GM12878 (cell line): Measurements from ENCODE around the gene EHBP1L1. TPM values are rescaled to one million over a fixed set of nuclear protein-coding genes. Genes with fewer than 3 reads are reported as not detected.
A peak's percentile ranks its signal among the peaks of the same experiment; 100 is the strongest.

ENCODE experiments used
- CBFB ChIP-seq: IDR thresholded peaks from 2 replicates; pipeline ENCODE4 v1.6.1; 2016; ENCODE audit warnings: antibody characterized with exemption, low read depth
- DPF2 ChIP-seq: fragments of 450-650 bp; IDR thresholded peaks from 2 replicates; pipeline ENCODE4 v1.6.1; 2017; ENCODE audit warnings: mild to moderate bottlenecking
- EGR1 ChIP-seq, 2 experiments: IDR thresholded peaks; 1 replicate in 1 of 2; 2 replicates in 1 of 2; pipeline ENCODE4 v1.6.1; 2011 to 2012; ENCODE audit warnings: low read depth in 2 of 2, low read length in 2 of 2, borderline replicate concordance in 1 of 2, mild to moderate bottlenecking in 1 of 2, moderate library complexity in 1 of 2
- ELK1 ChIP-seq: IDR thresholded peaks from 2 replicates; pipeline ENCODE4 v1.6.1; 2012; ENCODE audit warnings: low read depth, low read length, improper control_type of control experiment
- ETV6 ChIP-seq, 2 experiments: fragments of 450-650 bp in 1 of 2; IDR thresholded peaks in 1 of 2; conservative IDR thresholded peaks in 1 of 2; 2 replicates each; pipeline ENCODE4 v1.6.1; 2014; ENCODE audit warnings: antibody characterized with exemption in 1 of 2, borderline replicate concordance in 1 of 2, low read depth in 1 of 2, mild to moderate bottlenecking in 1 of 2, moderate library complexity in 1 of 2
- IKZF1 ChIP-seq: fragments of 450-650 bp; conservative IDR thresholded peaks from 2 replicates; pipeline ENCODE4 v1.6.1; 2017; ENCODE audit warnings: antibody characterized with exemption, mild to moderate bottlenecking
- IKZF2 ChIP-seq, 2 experiments: fragments of 450-650 bp; IDR thresholded peaks; 2 replicates each; pipeline ENCODE4 v1.6.1; 2017; ENCODE audit warnings: mild to moderate bottlenecking in 2 of 2, moderate library complexity in 2 of 2
- IRF4 ChIP-seq: IDR thresholded peaks from 2 replicates; pipeline ENCODE4 v1.6.1; 2011; ENCODE audit warnings: low read depth, low read length
- JUND ChIP-seq: IDR thresholded peaks from 2 replicates; pipeline ENCODE4 v1.6.1; 2012; ENCODE audit warnings: low read depth, mild to moderate bottlenecking, low read length, improper control_type of control experiment, moderate library complexity
- KAT2A ChIP-seq: conservative IDR thresholded peaks from 2 replicates; pipeline ENCODE4 v1.6.1; 2011; ENCODE audit warnings: low read depth, low read length; ENCODE audit not compliant: control insufficient read depth
- MXI1 ChIP-seq: fragments of 150-350 bp; IDR thresholded peaks from 2 replicates; pipeline ENCODE4 v1.6.1; 2011; ENCODE audit warnings: low read depth, mild to moderate bottlenecking, inconsistent platforms, low read length, improper control_type of control experiment
- NFYB ChIP-seq: IDR thresholded peaks from 2 replicates; pipeline ENCODE4 v1.6.1; 2011; ENCODE audit warnings: low read depth, mild to moderate bottlenecking, low read length, improper control_type of control experiment, moderate library complexity; ENCODE audit not compliant: insufficient read depth
- POLR2A ChIP-seq: IDR thresholded peaks from 2 replicates; pipeline ENCODE4 v1.6.1; 2011; ENCODE audit warnings: low read depth, mild to moderate bottlenecking, low read length
- POLR2AphosphoS2 ChIP-seq: IDR thresholded peaks from 2 replicates; pipeline ENCODE4 v1.6.1; 2011; ENCODE audit warnings: low read depth, mild to moderate bottlenecking, low read length, improper control_type of control experiment, moderate library complexity
- RFX5 ChIP-seq: IDR thresholded peaks from 2 replicates; pipeline ENCODE4 v1.6.1; 2011; ENCODE audit warnings: low read depth, low read length, improper control_type of control experiment
- SUPT20H ChIP-seq: IDR thresholded peaks from 2 replicates; pipeline ENCODE4 v1.6.1; 2011; ENCODE audit warnings: low read depth, mild to moderate bottlenecking, low read length, moderate library complexity, borderline replicate concordance; ENCODE audit not compliant: control insufficient read depth
- TBL1XR1 ChIP-seq: IDR thresholded peaks from 2 replicates; pipeline ENCODE4 v1.6.1; 2012; ENCODE audit warnings: low read depth, low read length, improper control_type of control experiment
- YBX1 ChIP-seq: fragments of 450-650 bp; IDR thresholded peaks from 2 replicates; pipeline ENCODE4 v1.6.1; 2016; ENCODE audit warnings: antibody characterized with exemption
- ZNF384 ChIP-seq: IDR thresholded peaks from 2 replicates; pipeline ENCODE4 v1.6.1; 2012; ENCODE audit warnings: low read depth, mild to moderate bottlenecking, low read length, improper control_type of control experiment, borderline replicate concordance
- polyA plus RNA-seq, 11 experiments: library from polyadenylated mRNA; depleted of rRNA in 4 of 11; unstranded in 6 of 11; stranded (reverse) in 5 of 11; fragments of >200 nt; fragmentation: Nextera tagmentation in 4 of 11; fragmentation: Illumina TruSeq in 1 of 11; extraction: Ambion mirVana in 4 of 11; extraction: Trizol in 1 of 11; gene quantifications; 1 replicate in 1 of 11; 2 replicates in 10 of 11; pipeline versions ENCODE4 v1.2.1 to v1.2.3, GENCODE V29; 2011 to 2016; ENCODE audit warnings: inconsistent platforms in 2 of 11, missing spikeins in 2 of 11, low read depth in 1 of 11
- total RNA-seq, 4 experiments: library from RNA; depleted of rRNA in 3 of 4; stranded (reverse); fragments of >200 nt in 3 of 4; fragmentation: Illumina TruSeq in 1 of 4; extraction: Trizol in 1 of 4; gene quantifications; 2 replicates each; pipeline versions ENCODE4 v1.2.1 to v1.2.3, GENCODE V29; 2013 to 2021
- TF ChIP-seq, protein P1 (sequence below): fragments of 450-650 bp; IDR thresholded peaks from 2 replicates; pipeline ENCODE4 v1.6.1; 2017; ENCODE audit warnings: mild to moderate bottlenecking, moderate library complexity
- TF ChIP-seq, protein P2 (sequence below): fragments of 450-650 bp; IDR thresholded peaks from 2 replicates; pipeline ENCODE4 v1.6.1; 2016; ENCODE audit warnings: mild to moderate bottlenecking

EHBP1L1 gene
- total and polyA plus RNA-seq, 10 of the 15 experiments (the other 5 are each of a cell fraction or from before 2014, with no cell fraction given): 0.06 to 99.4 (median 32.7) TPM

DNA sequence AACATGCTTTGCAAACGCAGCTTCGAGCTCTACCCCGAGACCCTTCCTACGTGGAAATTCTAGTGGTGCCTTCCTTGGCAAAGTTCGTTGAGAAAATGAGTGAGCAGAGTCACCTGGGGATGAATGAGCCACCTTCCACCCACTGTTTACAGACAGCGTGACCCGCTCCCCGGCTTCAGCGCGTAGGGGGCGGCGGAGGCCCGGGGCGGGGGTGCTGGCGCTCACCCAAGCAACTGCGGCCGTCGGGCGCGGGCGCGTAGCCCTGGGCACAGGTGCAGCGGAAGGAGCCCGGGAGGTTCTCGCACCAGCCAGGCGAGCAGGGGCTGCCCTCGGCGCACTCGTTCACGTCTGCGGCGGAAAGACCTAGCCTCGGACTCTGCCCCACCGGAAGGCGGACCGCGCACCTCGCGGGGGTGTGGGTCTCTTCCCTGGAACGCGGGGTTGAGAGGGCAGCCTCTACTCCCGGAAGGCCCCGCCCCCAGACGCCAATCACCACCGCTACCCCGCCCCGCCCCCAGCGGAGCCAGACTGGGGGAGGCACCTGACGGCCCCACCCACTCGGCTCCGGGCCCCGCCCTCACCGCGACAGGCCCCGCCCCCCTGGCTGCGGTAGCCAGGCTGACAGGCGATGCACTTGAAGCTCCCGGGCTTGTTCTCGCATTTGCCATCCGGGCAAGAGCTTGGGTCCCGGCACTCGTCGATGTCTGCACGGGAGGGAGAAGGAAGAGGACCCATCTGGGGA, 29.5 kb upstream of the EHBP1L1 start (continued):
- TF ChIP-seq, protein P1, sequence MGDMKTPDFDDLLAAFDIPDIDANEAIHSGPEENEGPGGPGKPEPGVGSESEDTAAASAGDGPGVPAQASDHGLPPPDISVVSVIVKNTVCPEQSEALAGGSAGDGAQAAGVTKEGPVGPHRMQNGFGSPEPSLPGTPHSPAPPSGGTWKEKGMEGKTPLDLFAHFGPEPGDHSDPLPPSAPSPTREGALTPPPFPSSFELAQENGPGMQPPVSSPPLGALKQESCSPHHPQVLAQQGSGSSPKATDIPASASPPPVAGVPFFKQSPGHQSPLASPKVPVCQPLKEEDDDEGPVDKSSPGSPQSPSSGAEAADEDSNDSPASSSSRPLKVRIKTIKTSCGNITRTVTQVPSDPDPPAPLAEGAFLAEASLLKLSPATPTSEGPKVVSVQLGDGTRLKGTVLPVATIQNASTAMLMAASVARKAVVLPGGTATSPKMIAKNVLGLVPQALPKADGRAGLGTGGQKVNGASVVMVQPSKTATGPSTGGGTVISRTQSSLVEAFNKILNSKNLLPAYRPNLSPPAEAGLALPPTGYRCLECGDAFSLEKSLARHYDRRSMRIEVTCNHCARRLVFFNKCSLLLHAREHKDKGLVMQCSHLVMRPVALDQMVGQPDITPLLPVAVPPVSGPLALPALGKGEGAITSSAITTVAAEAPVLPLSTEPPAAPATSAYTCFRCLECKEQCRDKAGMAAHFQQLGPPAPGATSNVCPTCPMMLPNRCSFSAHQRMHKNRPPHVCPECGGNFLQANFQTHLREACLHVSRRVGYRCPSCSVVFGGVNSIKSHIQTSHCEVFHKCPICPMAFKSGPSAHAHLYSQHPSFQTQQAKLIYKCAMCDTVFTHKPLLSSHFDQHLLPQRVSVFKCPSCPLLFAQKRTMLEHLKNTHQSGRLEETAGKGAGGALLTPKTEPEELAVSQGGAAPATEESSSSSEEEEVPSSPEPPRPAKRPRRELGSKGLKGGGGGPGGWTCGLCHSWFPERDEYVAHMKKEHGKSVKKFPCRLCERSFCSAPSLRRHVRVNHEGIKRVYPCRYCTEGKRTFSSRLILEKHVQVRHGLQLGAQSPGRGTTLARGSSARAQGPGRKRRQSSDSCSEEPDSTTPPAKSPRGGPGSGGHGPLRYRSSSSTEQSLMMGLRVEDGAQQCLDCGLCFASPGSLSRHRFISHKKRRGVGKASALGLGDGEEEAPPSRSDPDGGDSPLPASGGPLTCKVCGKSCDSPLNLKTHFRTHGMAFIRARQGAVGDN: peak; percentile 64
- TF ChIP-seq, protein P2, sequence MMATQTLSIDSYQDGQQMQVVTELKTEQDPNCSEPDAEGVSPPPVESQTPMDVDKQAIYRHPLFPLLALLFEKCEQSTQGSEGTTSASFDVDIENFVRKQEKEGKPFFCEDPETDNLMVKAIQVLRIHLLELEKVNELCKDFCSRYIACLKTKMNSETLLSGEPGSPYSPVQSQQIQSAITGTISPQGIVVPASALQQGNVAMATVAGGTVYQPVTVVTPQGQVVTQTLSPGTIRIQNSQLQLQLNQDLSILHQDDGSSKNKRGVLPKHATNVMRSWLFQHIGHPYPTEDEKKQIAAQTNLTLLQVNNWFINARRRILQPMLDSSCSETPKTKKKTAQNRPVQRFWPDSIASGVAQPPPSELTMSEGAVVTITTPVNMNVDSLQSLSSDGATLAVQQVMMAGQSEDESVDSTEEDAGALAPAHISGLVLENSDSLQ: peak; percentile 92
- TF ChIP-seq DPF2 (peak; percentile 74), ZNF384 (no peak), KAT2A (no peak), CBFB (no peak), NFYB (no peak), RFX5 (no peak), TBL1XR1 (no peak), JUND (no peak), IRF4 (no peak), POLR2AphosphoS2 (peak; percentile 42; the same call in 1 of the 2 replicates), IKZF1 (peak; percentile 81; the same call in 1 of the 2 replicates), ETV6 (conservative IDR thresholded peaks at IDR 0.05 in 1 of 2, IDR thresholded peaks at IDR 0.05 in 1 of 2; ENCODE audit: borderline replicate concordance in 1 of 2, low read depth in 1 of 2) (no peak), POLR2A (peak; percentile 69), IKZF2 (IDR thresholded peaks at IDR 0.05) (peak; percentile 32 to 54; a peak in 2 of 4 replicates), EGR1 (IDR thresholded peaks at IDR 0.05; ENCODE audit: borderline replicate concordance in 1 of 2, low read depth in 2 of 2, low read length in 2 of 2) (peak in 1 of 2 experiments; percentile 74; a peak in 2 of 3 replicates), SUPT20H (no peak), ELK1 (peak; percentile 46; the same call in 1 of the 2 replicates), YBX1 (no peak), MXI1 (peak; percentile 52; the same call in 1 of the 2 replicates)
